Keratinocyte (primary cell): Measurements from ENCODE around the gene EDA.

Experiments
- CTCF ChIP-seq, 3 experiments: IDR thresholded peaks in 1 of 3; conservative IDR thresholded peaks in 1 of 3; optimal IDR thresholded peaks in 1 of 3; 2 replicates in 2 of 3; 3 replicates in 1 of 3; pipeline versions ENCODE3 to v1.5.1; 2011; ENCODE audit warnings: low read length in 3 of 3, mild to moderate bottlenecking in 3 of 3, moderate library complexity in 2 of 3, control low read depth in 1 of 3, inconsistent platforms in 1 of 3; ENCODE audit not compliant: insufficient read depth in 2 of 3; ENCODE audit errors: extremely low read depth in 1 of 3
- EZH2 ChIP-seq: IDR thresholded peaks from one replicate; pipeline ENCODE4 v1.6.1; 2012; ENCODE audit warnings: inconsistent platforms, mild to moderate bottlenecking, low read length, moderate library complexity

- no peak for TF ChIP-seq EZH2
- no peak for TF ChIP-seq CTCF (optimal IDR thresholded peaks at IDR 0.05 in 1 of 3, IDR thresholded peaks at IDR 0.05 in 1 of 3, conservative IDR thresholded peaks at IDR 0.05 in 1 of 3; ENCODE audit: extremely low read depth in 1 of 3, insufficient read depth in 2 of 3, low read length in 3 of 3)
Measured at GRCh38 chrX:70026851-70027200, 410.9 kb downstream of the EDA start.
